Adrenal gland (tissue), 12 donors: ENCODE results near the gene TAX1BP1. TPM values are rescaled to one million over a fixed set of nuclear protein-coding genes. Genes with fewer than 3 reads are reported as not detected.
"Not testable (repeated sequence)": the region's sequence is repeated elsewhere in the genome, so short reads cannot be mapped to it uniquely, and the experiment has no call there.

ENCODE experiments used
- DNase-seq, 7 donors: peaks; one replicate each; pipeline ENCODE4 v3.0.0-alpha.2; 2019 to 2020
- H3K27ac ChIP-seq, 5 donors: fragments of 200-600 bp; sonication (generic) in 4 of 5; 1 replicate in 3 of 5; 2 replicates in 2 of 5; pipeline versions ENCODE4 v1.5.1 to v1.8.0; 2016 to 2020; ENCODE audit warnings: mild to moderate bottlenecking in 1 of 5
- H3K27me3 ChIP-seq: fragments of 200-600 bp; 2 replicates; pipeline ENCODE4 v1.8.0; 2021
- H3K36me3 ChIP-seq, 2 donors: fragments of 200-600 bp; replicated peaks in 1 of 2; 1 replicate in 1 of 2; 2 replicates in 1 of 2; pipeline versions ENCODE4 v1.5.1 to v1.8.0; 2018 to 2022
- H3K4me1 ChIP-seq, 2 donors: fragments of 200-600 bp; replicated peaks in 1 of 2; 1 replicate in 1 of 2; 2 replicates in 1 of 2; pipeline versions ENCODE4 v1.5.1 to v1.8.0; 2018 to 2021
- H3K4me3 ChIP-seq, 4 donors: fragments of 200-600 bp; sonication (generic) in 3 of 4; one replicate each; pipeline ENCODE4 v1.5.1; 2016 to 2018
- H3K9me3 ChIP-seq, 3 donors: fragments of 200-600 bp; sonication (generic) in 1 of 3; replicated peaks in 1 of 3; 1 replicate in 2 of 3; 2 replicates in 1 of 3; pipeline versions ENCODE4 v1.5.1 to v1.8.0; 2016 to 2021
- CTCF ChIP-seq, 6 experiments: fragments of 450-650 bp in 4 of 6; fragments of 200-600 bp in 2 of 6; sonication (generic) in 1 of 6; IDR thresholded peaks; 1 replicate in 5 of 6; 2 replicates in 1 of 6; pipeline versions ENCODE4 v1.5.1 to v1.8.0; 2016 to 2021; ENCODE audit warnings: antibody characterized with exemption in 6 of 6, mild to moderate bottlenecking in 2 of 6, moderate library complexity in 1 of 6
- POLR2A ChIP-seq, 2 donors: fragments of 450-650 bp; IDR thresholded peaks; one replicate each; pipeline ENCODE4 v1.6.1; 2017; ENCODE audit warnings: antibody characterized with exemption in 2 of 2, mild to moderate bottlenecking in 2 of 2, moderate library complexity in 1 of 2
- WGBS, 4 donors: extraction: QIAGEN DNeasy Blood & Tissue Kit in 2 of 4; methylation state at CpG; one replicate each; pipeline versions ENCODE4 v1.1.5 to v1.1.7; 2013 to 2017; 5-methylcytosine and 5-hydroxymethylcytosine counted together
- intact Hi-C, 2 donors: fragments of 100-400 bp; cut with DNase I; formaldehyde crosslinking; loops; one replicate each; pipeline versions ENCODE4 v1.14.1 to v1.15.0; 2022 to 2023
- polyA plus RNA-seq, 3 donors: library from polyadenylated mRNA; stranded (reverse); fragments of 200-250 nt in 2 of 3; fragments of 350-450 nt in 1 of 3; fragmentation: Illumina TruSeq in 1 of 3; extraction: RNeasy Lipid Tissue Mini Kit (QIAGEN cat#74804) in 1 of 3; gene quantifications; one replicate each; pipeline ENCODE4 v1.2.3, GENCODE V29; 2013 to 2014
- total RNA-seq, 9 donors: library from RNA; depleted of rRNA in 4 of 9; stranded (reverse); fragments of >200 nt in 4 of 9; fragments of 120-200 nt in 1 of 9; fragmentation: NEBNext Ultra II Directional in 1 of 9; extraction: Animal tissue kit (Norgen Biotek cat#: 25700) in 1 of 9; gene quantifications; one replicate each; pipeline versions ENCODE4 v1.1.0 to v1.2.4, GENCODE V29; 2013 to 2023
- donor health status: healthy with polysubstance abuse.
- donor health status: Bipolar disorder and iron deficiency.
- donor health status: DM: yes; HTN: yes; CAD: no.
- donor health status: DM: no; HTN: no; CAD: no.
- donor health status: DM: no; HTN: no; CAD: no.
- donor health status: DM: yes; HTN: yes; CAD: no.

TAX1BP1 gene
- total and polyA plus RNA-seq, 12 donors: 66.5 to 274 (median 173) TPM

GRCh38 chr7:27740449-27741086 lies 606 bp downstream of the TAX1BP1 start:
- Histone ChIP-seq H3K9me3 (no peaks in the 10 kb centered on the region), H3K27me3 (no peaks in the 10 kb centered on the region), H3K4me3 (peak overlapping the region; percentile 69 to 88 (median 76)), H3K36me3 (no peaks in the 10 kb centered on the region), H3K4me1 (peaks cover 23 to 44% of the 10 kb centered on the region in 2 donors), H3K27ac (peak overlapping the region; percentile 91 to 99 (median 98))
- intact Hi-C loops: no loop called here
- TF ChIP-seq POLR2A (IDR thresholded peaks at IDR 0.05): peak; percentile 52 to 58
- peak in 1 of 6 experiments; percentile 8 for TF ChIP-seq CTCF (IDR thresholded peaks at IDR 0.05)
- 0 to 1% (median 0%) methylated on average over 25 to 49 of the region's 49 CpGs for WGBS, 4 donors
- DNase-seq: peak; percentile 84 to 93 (median 89)

DNA sequence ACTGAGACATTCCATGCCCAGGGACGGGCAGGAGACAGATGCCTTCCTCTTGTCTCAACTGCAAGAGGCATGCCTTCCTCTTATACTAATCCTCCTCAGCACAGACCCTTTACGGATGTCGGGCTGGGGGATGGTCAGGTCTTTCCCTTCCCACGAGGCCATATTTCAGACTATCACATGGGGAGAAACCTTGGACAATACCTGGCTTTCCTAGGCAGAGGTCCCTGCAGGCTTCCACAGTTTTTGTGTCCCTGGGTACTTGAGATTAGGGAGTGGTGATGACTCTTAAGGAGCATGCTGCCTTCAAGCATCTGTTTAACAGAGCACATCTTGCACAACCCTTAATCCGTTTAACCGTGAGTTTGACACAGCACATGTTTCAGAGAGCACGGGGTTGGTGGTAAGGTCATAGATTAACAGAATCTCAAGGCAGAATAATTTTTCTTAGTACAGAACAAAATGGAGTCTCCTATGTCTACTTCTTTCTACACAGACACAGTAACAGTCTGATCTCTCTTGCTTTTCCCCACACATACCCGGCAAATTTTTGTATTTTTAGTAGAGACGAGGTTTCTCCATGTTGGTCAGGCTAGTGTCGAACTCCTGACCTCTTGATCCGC lies 2.2 kb downstream of the TAX1BP1 start:
- H3K9me3 ChIP-seq, H3K36me3 ChIP-seq, H3K4me3 ChIP-seq, intact Hi-C loops, H3K27me3 ChIP-seq: not testable (repeated sequence)
- peak overlapping the region in 4 of 5 donors; percentile 20 to 98 (median 31) for H3K27ac ChIP-seq
- peak in 1 of 2 donors; percentile 26 for TF ChIP-seq POLR2A (IDR thresholded peaks at IDR 0.05)
- WGBS, 4 donors: 52 to 65% (median 62%) methylated on average over 8 to 10 of the region's 11 CpGs
- peak in 2 of 7 donors; percentile 23 to 25 for DNase-seq
- peaks cover 39 to 60% of the 10 kb centered on the region in 2 donors for H3K4me1 ChIP-seq

- Histone ChIP-seq H3K36me3 (peaks cover 0 to 15% of the 10 kb centered on the region in 2 donors), H3K27ac (peak overlapping the region; percentile 38 to 75 (median 67)), H3K27me3 (no peaks in the 10 kb centered on the region), H3K9me3 (no peaks in the 10 kb centered on the region), H3K4me1 (peaks cover 50 to 64% of the 10 kb centered on the region in 2 donors), H3K4me3 (peak overlapping the region in 1 of 4 donors; percentile 10)
- peak; percentile 54 to 78 (median 72) for DNase-seq
- WGBS, 4 donors: 5 to 11% (median 9%) methylated on average over 2 of the region's 2 CpGs
- intact Hi-C loops: no loop called here
- TF ChIP-seq POLR2A (IDR thresholded peaks at IDR 0.05): peak in 1 of 2 donors; percentile 77
- peak; percentile 56 to 98 (median 86) for TF ChIP-seq CTCF (IDR thresholded peaks at IDR 0.05)
Observed at GRCh38 chr7:27745064-27745583, 5.2 kb downstream of the TAX1BP1 start.

- intact Hi-C loops: no loop called here
- no peak for TF ChIP-seq CTCF (IDR thresholded peaks at IDR 0.05)
- no peak for TF ChIP-seq POLR2A (IDR thresholded peaks at IDR 0.05)
- H3K36me3 ChIP-seq: peaks cover 0 to 29% of the 10 kb centered on the region in 2 donors
- H3K27ac ChIP-seq: peak overlapping the region; percentile 28 to 76 (median 40)
- DNase-seq: no peak
- H3K4me3 ChIP-seq: no peak overlapping the region
- H3K27me3 ChIP-seq: no peaks in the 10 kb centered on the region
- H3K4me1 ChIP-seq: peaks cover 50 to 59% of the 10 kb centered on the region in 2 donors
- no peaks in the 10 kb centered on the region for H3K9me3 ChIP-seq
Observed at GRCh38 chr7:27746486-27746885, 6.5 kb downstream of the TAX1BP1 start.
